SK-N-SH (cell line): ENCODE data around the gene CCDC47. TPM values are rescaled to one million over a fixed set of nuclear protein-coding genes. Genes with fewer than 3 reads are reported as not detected.

Experiments used
- CTCF ChIA-PET: fragments of 300-600, 350-600 bp; formaldehyde crosslinking; extraction: SDS; loops from one replicate; lab custom pipeline; 2021; lab: Yijun Ruan, JAX
- POLR2A ChIA-PET: fragments of 350-600 bp; sonication (Branson Sonifier 250); formaldehyde crosslinking; extraction: SDS; loops from one replicate; lab custom pipeline; 2020; ENCODE audit warnings: antibody characterized with exemption, inconsistent platforms; lab: Yijun Ruan, JAX
- DNase-seq: peaks from one replicate; pipeline ENCODE4 v3.0.0; 2012
- H2AFZ ChIP-seq: fragments of 200-600 bp; sonication (generic); 2 replicates; pipeline ENCODE4 v1.8.1; 2016; ENCODE audit warnings: antibody characterized with exemption, mild to moderate bottlenecking, low read depth
- H3F3A ChIP-seq: fragments of 200-600 bp; sonication (generic); replicated peaks from 2 replicates; pipeline ENCODE3; 2016; ENCODE audit warnings: antibody characterized with exemption, mild to moderate bottlenecking; ENCODE audit not compliant: insufficient read depth
- H3K27ac ChIP-seq, 2 experiments: fragments of 200-500 bp in 1 of 2; fragments of 200-600 bp in 1 of 2; sonication (Bioruptor generic) in 1 of 2; sonication (generic), shearing (Covaris generic) in 1 of 2; 2 replicates each; pipeline versions ENCODE4 v1.5.1 to v1.6.1; 2014 to 2016; ENCODE audit warnings: low read depth in 2 of 2, inconsistent platforms in 1 of 2, low read length in 1 of 2, mild to moderate bottlenecking in 1 of 2, mixed read lengths in 1 of 2
- H3K27me3 ChIP-seq: fragments of 200-600 bp; sonication (generic), shearing (Covaris generic); 2 replicates; pipeline ENCODE4 v1.6.1; 2016; ENCODE audit warnings: mixed run types; ENCODE audit not compliant: insufficient read depth
- H3K36me3 ChIP-seq, 2 experiments: fragments of 200-500 bp in 1 of 2; fragments of 200-600 bp in 1 of 2; sonication (Bioruptor generic) in 1 of 2; sonication (generic) in 1 of 2; replicated peaks in 1 of 2; 2 replicates each; pipeline versions ENCODE3 to v1.5.1; 2014 to 2016; ENCODE audit warnings: low read length in 1 of 2, mild to moderate bottlenecking in 1 of 2; ENCODE audit not compliant: insufficient read depth in 2 of 2, control insufficient read depth in 1 of 2
- H3K4me1 ChIP-seq, 2 experiments: fragments of 200-500 bp in 1 of 2; fragments of 200-600 bp in 1 of 2; sonication (Bioruptor generic) in 1 of 2; sonication (generic), shearing (Covaris generic) in 1 of 2; 2 replicates each; pipeline versions ENCODE4 v1.5.1 to v1.6.1; 2014 to 2016; ENCODE audit warnings: low read depth in 1 of 2, low read length in 1 of 2, mixed run types in 1 of 2; ENCODE audit not compliant: insufficient read depth in 2 of 2, control insufficient read depth in 1 of 2
- H3K4me2 ChIP-seq: fragments of 200-600 bp; sonication (generic), shearing (Covaris generic); 2 replicates; pipeline ENCODE4 v1.6.1; 2017; ENCODE audit warnings: mixed run types
- H3K4me3 ChIP-seq, 2 experiments: fragments of 200-500 bp in 1 of 2; fragments of 200-600 bp in 1 of 2; sonication (Bioruptor generic) in 1 of 2; sonication (generic), shearing (Covaris generic) in 1 of 2; 2 replicates each; pipeline versions ENCODE4 v1.5.1 to v1.8.1; 2014 to 2016; ENCODE audit warnings: low read depth in 2 of 2, inconsistent platforms in 1 of 2, low read length in 1 of 2, mild to moderate bottlenecking in 1 of 2, mixed read lengths in 1 of 2, moderate library complexity in 1 of 2
- H3K79me2 ChIP-seq: fragments of 200-600 bp; sonication (generic); 2 replicates; pipeline ENCODE4 v1.8.1; 2017; ENCODE audit warnings: mild to moderate bottlenecking; ENCODE audit not compliant: insufficient read depth
- H3K9ac ChIP-seq: fragments of 200-600 bp; sonication (generic); 2 replicates; pipeline ENCODE4 v1.6.1; 2017; ENCODE audit warnings: mixed run types
- H3K9me2 ChIP-seq: fragments of 200-600 bp; sonication (generic); 2 replicates; pipeline ENCODE4 v1.6.1; 2017; ENCODE audit warnings: mixed run types
- H3K9me3 ChIP-seq: fragments of 200-600 bp; sonication (generic); 2 replicates; pipeline ENCODE4 v1.6.1; 2017; ENCODE audit warnings: mixed run types, mild to moderate bottlenecking, moderate library complexity
- H4K20me1 ChIP-seq: fragments of 200-600 bp; sonication (generic); 2 replicates; pipeline ENCODE4 v1.6.1; 2017; ENCODE audit warnings: mild to moderate bottlenecking, mixed run types; ENCODE audit not compliant: insufficient read depth
- CHD2 ChIP-seq: fragments of 150-350 bp; IDR thresholded peaks from 2 replicates; pipeline ENCODE4 v1.6.1; 2018; ENCODE audit warnings: low read length; ENCODE audit not compliant: partially characterized antibody
- CTCF ChIP-seq: fragments of 200-600 bp; sonication (generic); IDR thresholded peaks from 2 replicates; pipeline ENCODE4 v1.6.1; 2017; ENCODE audit warnings: antibody characterized with exemption, mild to moderate bottlenecking, moderate library complexity
- ELF1 ChIP-seq: IDR thresholded peaks from 2 replicates; pipeline ENCODE4 v1.4.0; 2012
- EP300 ChIP-seq, 2 experiments: IDR thresholded peaks; 2 replicates each; pipeline versions ENCODE4 v1.4.0 to v1.6.1; 2012; ENCODE audit warnings: borderline replicate concordance in 1 of 2, low read depth in 1 of 2, low read length in 1 of 2
- FOXM1 ChIP-seq: IDR thresholded peaks from 2 replicates; pipeline ENCODE4 v1.4.0; 2012; ENCODE audit warnings: low read depth, mild to moderate bottlenecking
- GATA2 ChIP-seq: sonication (generic); formaldehyde crosslinking; IDR thresholded peaks from 2 replicates; pipeline ENCODE4 v1.5.0; 2020; ENCODE audit warnings: mild to moderate bottlenecking, missing genetic modification reagents
- MAX ChIP-seq: IDR thresholded peaks from 2 replicates; pipeline ENCODE4 v1.4.0; 2012; ENCODE audit warnings: low read depth
- MEF2A ChIP-seq: IDR thresholded peaks from 2 replicates; pipeline ENCODE4 v1.4.0; 2012; ENCODE audit warnings: low read depth, borderline replicate concordance
- NFIC ChIP-seq: IDR thresholded peaks from 2 replicates; pipeline ENCODE4 v1.4.0; 2012; ENCODE audit warnings: borderline replicate concordance
- NRF1 ChIP-seq: IDR thresholded peaks from 2 replicates; pipeline ENCODE4 v1.6.1; 2012; ENCODE audit warnings: low read depth, mild to moderate bottlenecking, low read length
- POLR2AphosphoS5 ChIP-seq: IDR thresholded peaks from 2 replicates; pipeline ENCODE4 v1.6.1; 2012; ENCODE audit warnings: low read depth, low read length
- RAD21 ChIP-seq: IDR thresholded peaks from 2 replicates; pipeline ENCODE4 v1.6.1; 2012; ENCODE audit warnings: mild to moderate bottlenecking, low read length
- RXRA ChIP-seq: IDR thresholded peaks from 2 replicates; pipeline ENCODE4 v1.4.0; 2012; ENCODE audit warnings: low read depth, mild to moderate bottlenecking, borderline replicate concordance
- SIN3A ChIP-seq: IDR thresholded peaks from 2 replicates; pipeline ENCODE4 v1.6.1; 2012; ENCODE audit warnings: low read depth, mild to moderate bottlenecking, low read length, moderate library complexity, borderline replicate concordance
- SMC3 ChIP-seq: IDR thresholded peaks from 2 replicates; pipeline ENCODE4 v1.6.1; 2012; ENCODE audit warnings: low read depth, low read length, improper control_type of control experiment
- TAF1 ChIP-seq: IDR thresholded peaks from 2 replicates; pipeline ENCODE4 v1.6.1; 2012; ENCODE audit warnings: low read depth, mild to moderate bottlenecking, low read length, moderate library complexity, borderline replicate concordance
- TCF12 ChIP-seq: IDR thresholded peaks from 2 replicates; pipeline ENCODE4 v1.4.0; 2012
- TEAD4 ChIP-seq: IDR thresholded peaks from 2 replicates; pipeline ENCODE4 v1.4.0; 2012; ENCODE audit warnings: mild to moderate bottlenecking, borderline replicate concordance; ENCODE audit not compliant: insufficient read depth
- YY1 ChIP-seq: IDR thresholded peaks from 2 replicates; pipeline ENCODE4 v1.4.0; 2012; ENCODE audit warnings: low read depth, mild to moderate bottlenecking
- WGBS: methylation state at CpG from one replicate; pipeline ENCODE4 v1.1.6; 2017; ENCODE audit warnings: low lambda C conversion rate; 5-methylcytosine and 5-hydroxymethylcytosine counted together
- polyA plus RNA-seq, 3 experiments: library from polyadenylated mRNA; depleted of rRNA; stranded (reverse); fragments of >200 nt; gene quantifications; 2 replicates each; pipeline ENCODE4 v1.2.3, GENCODE V29; 2012
- TF ChIP-seq, protein P1 (sequence below): IDR thresholded peaks from 2 replicates; pipeline ENCODE4 v1.4.0; 2012; ENCODE audit warnings: low read depth, borderline replicate concordance

CCDC47 gene
- polyA plus RNA-seq, 1 of the 3 experiments (the other 2 are of a cell fraction): 76.6 TPM

DNA sequence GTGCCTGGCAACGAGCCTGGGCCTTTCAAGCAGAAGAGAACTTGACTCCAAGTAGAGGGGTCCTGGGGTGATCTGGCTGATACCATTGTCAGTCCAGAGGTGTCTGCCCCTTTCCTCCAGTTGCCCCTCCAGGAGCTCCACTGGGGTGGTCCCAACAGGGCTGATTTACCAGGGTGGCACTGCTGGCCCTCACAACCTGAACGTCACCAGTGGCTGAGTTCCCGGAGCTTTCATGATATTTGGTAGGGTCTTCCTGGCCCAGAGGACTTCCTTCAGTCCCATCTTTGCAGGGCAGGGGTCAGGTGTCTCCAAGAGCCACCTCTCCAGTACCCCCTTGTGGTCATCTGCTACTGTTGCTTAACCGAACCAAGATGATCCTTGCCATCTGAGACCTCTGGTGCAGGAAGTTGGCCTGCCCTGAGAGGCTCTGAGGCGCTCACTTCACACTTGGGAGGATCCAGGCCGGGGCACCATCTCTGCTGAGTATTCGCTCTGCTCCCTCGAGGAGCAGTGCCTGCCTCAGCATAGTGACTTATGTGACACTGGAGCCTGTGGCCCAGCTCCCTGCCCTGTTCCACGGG, 76.9 kb downstream of the CCDC47 start:
- 82% methylated on average over 8 of the region's 9 CpGs for WGBS
- Histone ChIP-seq H3F3A (peaks cover 45% of the 10 kb centered on the region), H3K9ac (no peak overlapping the region), H3K79me2 (peaks cover 25% of the 10 kb centered on the region), H3K4me2 (no peak overlapping the region), H3K36me3 (peaks cover 13 to 41% of the 10 kb centered on the region in 2 experiments), H3K27me3 (no peaks in the 10 kb centered on the region), H2AFZ (no peak overlapping the region), H3K9me3 (no peaks in the 10 kb centered on the region), H3K9me2 (no peaks in the 10 kb centered on the region), H3K4me3 (no peak overlapping the region)
- ChIA-PET POLR2A (interaction anchor here (1.0 to 5.1 kb wide), 6 partner anchors 9 to 254 kb away, joined by 3 to 36 read pairs (median 4); partner anchors contain the start of genes CCDC47, DDX42 and MAP3K3), CTCF (interaction anchor here (0.7 to 14.8 kb wide), 23 partner anchors 15 to 1024 kb away, joined by 3 to 233 read pairs (median 4); no protein-coding TSS in a partner anchor)
- TF ChIP-seq FOXM1: no peak
- peak; percentile 58 for TF ChIP-seq SMC3
- TF ChIP-seq RAD21: peak; percentile 68
- TF ChIP-seq NFIC: no peak
- TF ChIP-seq MEF2A: no peak
- no peak for TF ChIP-seq TAF1
- TF ChIP-seq TCF12: no peak
- no peak for TF ChIP-seq YY1
- TF ChIP-seq EP300 (IDR thresholded peaks at IDR 0.05; ENCODE audit: borderline replicate concordance in 1 of 2, low read depth in 1 of 2, low read length in 1 of 2): no peak
- TF ChIP-seq MAX: no peak
- TF ChIP-seq POLR2AphosphoS5: 0 out of 2 replicates have a peak, but pooled peaks have one; percentile 25
- peak; percentile 65 for TF ChIP-seq CTCF
- TF ChIP-seq, all 33 proteins: peak for 4
- H3K27ac ChIP-seq: peak overlapping the region; percentile 20 to 66; a peak in 3 of 4 replicates
- H4K20me1 ChIP-seq: peaks cover 11% of the 10 kb centered on the region
- peak; percentile 80 for DNase-seq
- H3K4me1 ChIP-seq: peaks cover 5 to 62% of the 10 kb centered on the region in 2 experiments; a peak in 3 of 4 replicates

DNA sequence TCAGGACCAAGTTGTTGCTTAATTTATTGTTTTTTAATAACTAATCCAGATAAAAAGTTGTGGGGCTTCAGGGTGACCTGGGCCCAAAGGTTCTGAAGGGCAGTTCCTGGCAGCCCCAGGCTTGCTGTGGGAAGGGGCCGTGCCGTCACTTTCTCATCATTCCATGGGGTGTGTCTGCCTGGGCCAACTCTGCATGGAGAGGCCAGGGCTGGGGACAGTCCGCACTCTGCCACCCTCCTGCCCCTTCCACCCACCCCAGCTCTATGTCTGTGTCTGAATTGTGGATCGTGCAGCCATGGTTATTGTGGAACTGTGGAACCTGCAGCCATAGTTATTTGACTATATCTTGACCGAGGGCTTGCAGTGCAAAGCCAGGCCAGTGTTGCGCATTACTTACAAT, 77.5 kb downstream of the CCDC47 start:
- H3K9ac ChIP-seq: no peak overlapping the region
- TF ChIP-seq RXRA: no peak
- no peak for TF ChIP-seq EP300 (IDR thresholded peaks at IDR 0.05; ENCODE audit: borderline replicate concordance in 1 of 2, low read depth in 1 of 2, low read length in 1 of 2)
- no peak for TF ChIP-seq CHD2
- no peak for TF ChIP-seq GATA2
- TF ChIP-seq, protein P1, sequence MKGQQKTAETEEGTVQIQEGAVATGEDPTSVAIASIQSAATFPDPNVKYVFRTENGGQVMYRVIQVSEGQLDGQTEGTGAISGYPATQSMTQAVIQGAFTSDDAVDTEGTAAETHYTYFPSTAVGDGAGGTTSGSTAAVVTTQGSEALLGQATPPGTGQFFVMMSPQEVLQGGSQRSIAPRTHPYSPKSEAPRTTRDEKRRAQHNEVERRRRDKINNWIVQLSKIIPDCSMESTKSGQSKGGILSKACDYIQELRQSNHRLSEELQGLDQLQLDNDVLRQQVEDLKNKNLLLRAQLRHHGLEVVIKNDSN: no peak
- TF ChIP-seq NRF1: no peak
- TF ChIP-seq SIN3A: no peak
- TF ChIP-seq ELF1: no peak
- TF ChIP-seq TAF1: no peak
- TF ChIP-seq MAX: no peak
- TF ChIP-seq TEAD4: no peak
- TF ChIP-seq YY1: no peak
- TF ChIP-seq, all 33 proteins: peak for 0
- Histone ChIP-seq H3K9me2 (no peaks in the 10 kb centered on the region), H2AFZ (no peak overlapping the region), H3K27ac (peak overlapping the region in 1 of 2 experiments; percentile 80; a peak in 1 of 4 replicates), H3K9me3 (no peaks in the 10 kb centered on the region), H3K4me3 (no peak overlapping the region), H3F3A (peaks cover 45% of the 10 kb centered on the region), H3K27me3 (no peaks in the 10 kb centered on the region), H3K79me2 (peaks cover 21% of the 10 kb centered on the region), H4K20me1 (peaks cover 11% of the 10 kb centered on the region), H3K4me1 (peaks cover 3 to 56% of the 10 kb centered on the region in 2 experiments; a peak in 3 of 4 replicates), H3K36me3 (peaks cover 17 to 47% of the 10 kb centered on the region in 2 experiments), H3K4me2 (no peak overlapping the region)
- 96% methylated on average over 6 of the region's 6 CpGs for WGBS
- POLR2A ChIA-PET: interaction anchor here (0.9 to 5.1 kb wide), 6 partner anchors 15 to 78 kb away, joined by 3 to 36 read pairs (median 4); partner anchors contain the start of genes CCDC47, DDX42 and MAP3K3
- CTCF ChIA-PET: interaction anchor here (0.7 to 14.8 kb wide), 18 partner anchors 15 to 1024 kb away, joined by 3 to 233 read pairs (median 4); no protein-coding TSS in a partner anchor
- no peak for DNase-seq
